HG03354 (cell line): ENCODE results near the gene ONECUT2.
"Not testable (repeated sequence)": the region's sequence is repeated elsewhere in the genome, so short reads cannot be mapped to it uniquely, and the experiment has no call there.

Source experiments
- ATAC-seq: cut with Tn5 transposase; IDR thresholded peaks from one replicate; pipeline ENCODE4 v1.9.1; 2021; ENCODE audit warnings: mild to moderate bottlenecking; ENCODE audit not compliant: unreplicated experiment, poor library complexity, severe bottlenecking

ONECUT2 gene

GRCh38 chr18:57518533-57518932, 83.4 kb downstream of the ONECUT2 start:
- no peak for ATAC-seq

- no peak for ATAC-seq
Measured at GRCh38 chr18:57519668-57520424, 84.7 kb downstream of the ONECUT2 start.

- ATAC-seq: not testable (repeated sequence)
Measured at GRCh38 chr18:57522348-57522747, 87.2 kb downstream of the ONECUT2 start.

- ATAC-seq: no peak
Measured at GRCh38 chr18:57523171-57523956, 88.2 kb downstream of the ONECUT2 start.

- no peak for ATAC-seq
Measured at GRCh38 chr18:57527556-57528229, 92.5 kb downstream of the ONECUT2 start.

GRCh38 chr18:57529151-57529550, 94.0 kb downstream of the ONECUT2 start:
- no peak for ATAC-seq

GRCh38 chr18:57533006-57533867, 98.1 kb downstream of the ONECUT2 start:
- no peak for ATAC-seq

- ATAC-seq: no peak
Measured at GRCh38 chr18:57533868-57534510, 98.8 kb downstream of the ONECUT2 start.

- ATAC-seq: no peak
Measured at GRCh38 chr18:57534511-57534909, 99.3 kb downstream of the ONECUT2 start.

- ATAC-seq: no peak
Measured at GRCh38 chr18:57538614-57539013, 103.4 kb downstream of the ONECUT2 start.

- no peak for ATAC-seq
Measured at GRCh38 chr18:57539702-57540101, 104.5 kb downstream of the ONECUT2 start.
